OCI-M2 (cell line): ENCODE results near the gene THBD.

Source experiments
- DNase-seq: peaks from one replicate; lab custom pipeline; 2025; ENCODE audit not compliant: unreplicated experiment; lab: John Stamatoyannopoulos, UW

Gene THBD

DNA sequence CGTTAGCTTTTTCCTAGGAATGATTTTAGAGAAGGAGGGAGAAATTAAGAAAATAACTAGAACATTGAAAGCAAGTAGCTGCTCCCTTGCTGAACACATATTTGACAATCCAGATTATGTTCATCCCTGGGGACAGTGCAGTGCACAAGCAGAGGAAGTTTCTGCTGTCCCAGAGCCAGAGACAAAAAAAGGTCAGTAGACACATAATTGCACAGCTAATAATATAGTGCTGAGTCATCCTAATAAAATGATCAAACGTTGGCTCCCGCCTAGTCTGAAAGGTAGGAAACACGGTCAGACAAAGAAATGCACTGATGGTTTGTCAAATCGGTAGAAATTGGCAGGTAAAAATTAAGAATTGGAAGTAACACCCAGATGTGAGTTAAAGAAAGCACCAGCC is 36.0 kb downstream of the THBD start:
- DNase-seq, result no peak

DNA sequence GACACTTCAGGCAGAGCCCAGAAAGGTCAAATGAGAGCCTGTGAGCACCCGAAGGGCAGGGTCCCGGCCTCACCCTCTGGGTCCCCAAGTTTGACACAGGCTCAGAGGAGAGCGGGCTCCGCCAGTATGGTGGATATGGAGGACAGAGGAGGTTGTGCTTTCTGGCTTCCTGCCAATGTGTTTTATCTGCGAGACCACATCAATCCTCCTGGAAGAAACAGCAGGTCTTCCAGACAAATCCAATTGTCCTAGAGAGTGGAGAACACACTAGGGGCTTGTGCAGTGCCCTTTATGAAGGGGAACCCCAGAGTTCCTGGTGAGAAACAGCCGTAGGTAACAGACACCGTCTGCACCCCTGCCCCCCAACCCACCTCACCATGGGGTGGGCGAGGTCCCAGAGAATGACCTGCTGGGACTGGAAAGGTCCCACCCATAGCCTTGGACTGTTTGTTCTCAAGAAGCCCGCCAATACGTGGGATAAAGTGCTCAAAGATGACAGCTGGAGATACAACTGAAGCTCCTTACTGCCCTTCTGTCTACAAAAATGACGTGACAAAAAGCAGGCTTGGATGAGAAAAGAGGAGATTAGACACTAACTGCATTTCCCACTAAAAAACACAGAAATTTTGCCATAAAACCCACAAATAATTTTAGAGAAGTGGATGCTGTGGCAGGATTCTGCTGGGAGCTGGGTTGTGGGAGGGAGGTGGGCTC is 38.3 kb downstream of the THBD start:
- no peak for DNase-seq

DNA sequence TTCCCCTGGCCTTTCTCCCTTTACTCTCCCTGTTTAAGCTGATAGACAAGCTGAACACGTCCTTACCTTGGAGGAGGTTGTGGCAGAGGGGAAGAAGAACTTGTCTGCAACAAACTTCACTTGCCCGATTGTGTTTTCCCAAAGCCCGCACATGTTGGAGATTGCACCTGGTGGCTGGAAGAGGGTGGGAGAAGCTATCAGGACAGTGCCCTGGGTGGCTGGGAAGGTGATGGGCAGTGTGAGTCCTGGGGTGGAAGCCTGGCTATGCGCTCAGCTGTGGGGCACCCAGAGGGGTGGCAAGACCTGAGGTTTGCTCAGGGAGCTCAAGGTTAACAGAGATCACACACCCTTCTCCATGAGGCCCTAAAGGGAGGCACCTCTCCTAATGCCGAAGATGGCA is 39.4 kb downstream of the THBD start:
- no peak for DNase-seq

DNA sequence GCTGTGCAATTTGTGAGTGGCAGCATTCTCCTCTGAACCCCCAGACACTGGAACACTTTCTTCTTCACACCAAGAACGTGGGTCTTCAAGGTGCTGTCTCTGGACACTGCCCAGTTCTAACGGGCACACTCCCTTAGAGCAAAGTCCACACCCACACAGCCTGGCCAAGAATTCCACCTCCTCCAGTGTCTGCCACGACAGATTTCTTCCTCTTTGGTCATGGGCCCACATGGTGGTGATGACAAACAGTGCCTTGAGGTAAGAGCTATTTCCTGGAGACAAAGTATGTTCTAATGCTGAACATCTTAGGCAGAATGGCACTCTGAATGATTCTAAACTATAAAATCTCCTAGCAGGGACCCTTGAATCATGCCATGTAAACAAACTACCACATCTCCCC is 39.8 kb downstream of the THBD start:
- DNase-seq, result no peak

DNA sequence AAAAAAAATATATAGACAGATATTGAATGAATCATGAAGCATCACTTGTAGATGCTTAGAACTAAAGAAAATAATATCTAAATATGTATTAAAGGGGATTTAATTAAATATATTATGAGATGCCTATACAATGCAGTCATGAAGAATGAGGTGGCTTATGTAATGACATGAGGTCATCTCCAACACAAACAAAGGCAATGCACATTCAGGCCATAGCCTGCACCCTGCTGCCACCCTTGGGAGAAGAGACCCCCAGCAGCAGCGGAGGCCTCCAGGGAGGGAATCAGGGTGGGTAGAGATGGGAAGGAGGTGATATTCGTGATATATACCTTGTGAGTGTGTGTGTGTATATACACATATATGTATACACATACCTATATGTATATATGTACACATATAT is 40.8 kb downstream of the THBD start:
- DNase-seq, result no peak

DNA sequence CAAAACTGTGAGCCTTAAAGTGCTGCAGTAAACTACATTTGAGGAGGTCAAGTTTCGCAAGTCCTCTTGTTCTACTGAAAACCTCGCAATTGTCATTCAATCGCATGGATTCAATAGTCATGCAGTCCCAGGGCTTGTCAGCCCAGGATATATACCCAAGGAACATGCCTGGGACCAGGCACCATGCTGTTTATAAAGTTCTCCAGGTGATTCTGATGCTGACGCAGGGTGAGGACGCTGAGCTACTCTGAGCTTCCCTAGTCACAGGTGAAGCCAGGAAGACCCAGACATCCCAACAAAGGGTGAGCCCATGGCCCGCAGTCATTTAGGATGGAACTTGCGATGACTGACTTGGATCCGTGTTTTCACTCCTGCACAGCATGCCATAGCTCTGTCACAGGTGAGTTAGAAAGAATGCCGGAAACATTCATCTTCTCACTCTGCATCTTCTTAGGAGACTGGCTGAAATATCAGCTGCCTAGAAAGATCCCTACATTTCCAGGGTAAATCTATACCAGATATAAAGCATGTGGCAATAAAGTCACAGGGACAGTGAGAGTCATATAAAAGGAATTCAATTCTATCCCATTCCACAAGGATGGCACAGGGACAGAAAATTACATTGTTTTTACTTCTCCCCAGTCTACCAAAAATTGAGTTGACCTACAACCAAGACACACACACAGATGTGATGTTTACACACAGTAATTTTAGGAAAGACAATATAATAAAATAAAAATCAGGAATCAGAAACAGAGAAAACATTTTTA is 41.4 kb downstream of the THBD start:
- DNase-seq, result no peak

DNA sequence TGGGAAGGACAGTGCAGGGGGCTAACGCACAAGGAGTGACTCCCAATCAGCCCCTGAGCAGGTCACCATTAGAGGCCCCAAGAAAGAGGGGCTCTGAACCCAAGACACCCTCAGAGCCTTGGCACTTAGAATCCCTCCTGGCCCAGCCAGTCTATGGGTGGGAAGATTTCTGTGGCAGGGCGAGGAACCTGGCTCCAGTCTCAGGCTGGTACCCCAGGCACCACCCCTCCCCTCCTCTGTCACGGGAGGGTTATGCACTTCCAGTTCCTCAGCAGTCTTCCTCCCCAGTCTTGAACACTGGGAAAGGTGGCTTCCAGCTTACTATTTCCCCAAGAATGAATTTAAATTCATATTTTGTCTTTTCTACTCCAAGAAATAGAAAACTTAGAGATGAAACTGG is 42.0 kb downstream of the THBD start:
- no peak for DNase-seq

DNA sequence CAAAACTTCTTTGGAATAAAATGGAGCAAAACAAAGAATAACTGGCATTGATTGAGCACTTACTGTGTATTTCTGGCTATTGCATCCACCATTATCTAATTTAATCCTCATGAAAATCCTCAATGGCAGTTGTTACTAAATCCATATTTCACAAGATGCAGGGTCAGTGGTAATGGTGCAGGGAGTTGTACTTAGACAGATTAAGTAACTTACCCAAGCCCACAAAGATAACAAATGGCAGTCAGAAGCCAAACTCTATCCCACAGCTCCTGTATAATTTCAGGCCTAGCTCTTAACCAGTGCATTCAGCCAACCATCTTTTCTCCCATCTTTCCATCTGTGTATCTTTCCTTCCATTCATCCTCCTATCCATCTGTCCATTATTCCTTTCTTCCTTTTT is 43.7 kb downstream of the THBD start:
- no peak for DNase-seq

GRCh38 chr20:23003881-23004460 is 45.5 kb downstream of the THBD start:
- DNase-seq, result no peak

- no peak for DNase-seq
These were observed 46.3 kb downstream of the THBD start for GRCh38 chr20:23003077-23003635.

- no peak for DNase-seq
These were observed 47.2 kb downstream of the THBD start for GRCh38 chr20:23002276-23002675.

- no peak for DNase-seq
These were observed 49.1 kb downstream of the THBD start for GRCh38 chr20:23000232-23000947.

GRCh38 chr20:22999756-23000155 is 49.7 kb downstream of the THBD start:
- no peak for DNase-seq

- no peak for DNase-seq
These were observed 51.0 kb downstream of the THBD start for GRCh38 chr20:22998476-22998875.

- DNase-seq, result no peak
These were observed 53.5 kb downstream of the THBD start for GRCh38 chr20:22995923-22996322.
